Stimulated activated CD4-positive, alpha-beta T cell treated with anti-CD3 and anti-CD28 coated beads, Interleukin-4, amount 100 ng/mL, for 4 hours (primary cell): Measurements from ENCODE around the gene CTSF.
A peak's percentile ranks its signal among the peaks of the same experiment; 100 is the strongest.
"Not testable (repeated sequence)": the region's sequence is repeated elsewhere in the genome, so short reads cannot be mapped to it uniquely, and the experiment has no call there.

Source experiments
- DNase-seq, 2 experiments: peaks; one replicate each; pipeline ENCODE4 v3.0.0-alpha.2; 2020

CTSF gene

DNA sequence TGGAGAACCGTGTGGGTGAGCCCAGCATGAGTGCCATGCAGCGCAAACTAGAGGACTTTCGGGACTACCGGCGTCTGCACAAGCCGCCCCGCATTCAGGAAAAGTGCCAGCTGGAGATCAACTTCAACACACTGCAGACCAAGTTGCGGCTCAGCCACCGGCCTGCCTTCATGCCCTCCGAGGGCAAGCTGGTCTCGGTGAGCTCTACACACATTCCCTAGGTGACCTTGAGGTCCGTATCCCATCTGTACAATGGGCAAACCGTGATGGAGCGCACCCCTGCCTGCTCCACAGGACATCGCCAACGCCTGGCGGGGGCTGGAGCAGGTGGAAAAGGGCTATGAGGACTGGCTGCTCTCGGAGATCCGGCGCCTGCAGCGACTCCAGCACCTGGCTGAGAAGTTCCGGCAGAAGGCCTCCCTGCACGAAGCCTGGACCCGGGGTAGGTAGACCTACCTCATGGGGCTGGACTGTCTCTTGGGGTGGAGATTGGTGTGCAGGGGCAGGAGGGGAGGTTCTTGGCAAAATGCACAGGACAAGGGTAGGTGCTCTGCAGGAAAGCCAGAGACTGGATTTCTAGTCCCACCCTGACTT lies 10.6 kb downstream of the CTSF start:
- DNase-seq: no peak

DNA sequence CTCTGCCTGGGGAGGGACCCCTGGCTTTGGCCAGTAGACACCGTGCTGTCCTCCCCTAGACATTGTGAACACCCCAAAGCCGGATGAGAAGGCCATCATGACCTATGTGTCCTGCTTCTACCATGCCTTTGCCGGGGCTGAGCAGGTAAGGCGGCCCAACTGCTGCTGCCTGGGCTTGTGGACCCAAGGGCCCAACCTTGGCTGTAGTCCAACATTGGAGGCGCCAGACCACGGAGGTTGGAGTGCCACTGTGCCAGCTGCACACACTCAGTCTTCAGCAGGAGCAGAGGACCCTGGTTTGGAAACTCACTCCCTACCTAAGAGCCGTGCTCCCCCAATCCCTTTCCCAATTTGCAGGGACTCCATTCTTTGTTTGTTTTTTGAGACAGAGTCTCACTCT lies 12.3 kb downstream of the CTSF start:
- DNase-seq: no peak

DNA sequence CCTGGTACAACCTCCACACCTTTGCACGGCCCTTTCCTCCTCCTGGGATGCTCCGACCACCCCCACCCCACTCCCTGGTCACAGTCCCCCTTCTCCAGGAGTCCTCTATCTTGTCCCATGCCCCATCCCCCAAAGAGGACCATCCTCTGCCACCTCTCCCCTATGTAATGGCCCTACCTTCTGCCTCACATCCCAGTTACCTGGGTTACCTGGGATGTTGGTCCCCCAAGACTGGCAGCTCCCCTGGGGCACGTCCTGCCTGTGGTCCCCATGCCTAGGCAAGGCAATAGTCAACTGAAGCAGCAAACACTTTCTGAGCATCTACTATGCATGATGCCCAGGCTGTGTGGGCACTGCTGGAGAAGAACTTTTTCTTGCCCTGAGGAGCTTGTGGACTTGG lies 13.0 kb downstream of the CTSF start:
- DNase-seq: no peak

DNA sequence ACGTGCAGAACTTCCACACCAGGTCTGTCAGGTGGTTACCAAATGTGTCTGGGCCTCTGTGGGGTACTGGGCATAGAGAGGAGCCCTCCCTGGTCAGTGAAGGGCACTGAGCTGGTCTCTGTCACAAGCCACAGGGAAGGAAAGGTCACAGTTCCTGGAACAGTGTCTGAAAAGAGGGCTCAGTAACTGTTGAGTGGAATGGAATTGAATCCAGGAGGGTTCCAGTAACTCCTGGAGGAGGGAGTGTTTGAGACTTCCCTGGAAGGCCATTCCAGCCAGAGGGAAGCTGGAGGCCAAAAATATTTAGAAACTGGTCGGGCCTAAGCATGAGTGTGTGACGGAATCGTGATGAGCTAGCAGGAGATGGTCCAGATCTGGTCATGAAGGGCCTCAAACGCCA lies 13.8 kb downstream of the CTSF start:
- DNase-seq: no peak

DNA sequence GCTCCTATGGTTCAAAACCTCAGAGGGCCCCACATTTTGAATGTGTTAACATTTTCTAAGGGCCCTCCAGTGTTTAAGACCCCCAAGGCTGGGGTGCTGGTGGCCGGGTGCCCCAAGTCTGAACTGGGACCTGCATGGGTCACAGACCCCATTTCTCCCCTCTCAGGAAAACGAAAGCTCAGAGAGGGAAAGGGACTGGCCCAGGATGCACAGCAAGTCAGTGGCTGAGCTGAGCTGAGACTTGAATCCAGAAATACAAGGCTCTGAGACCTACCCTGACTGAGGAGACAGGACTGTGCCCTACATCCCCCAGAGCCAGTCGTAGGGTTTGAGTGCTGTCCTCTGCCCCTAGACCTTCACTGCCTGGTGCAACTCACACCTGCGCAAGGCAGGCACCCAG lies 17.5 kb downstream of the CTSF start:
- no peak for DNase-seq

DNA sequence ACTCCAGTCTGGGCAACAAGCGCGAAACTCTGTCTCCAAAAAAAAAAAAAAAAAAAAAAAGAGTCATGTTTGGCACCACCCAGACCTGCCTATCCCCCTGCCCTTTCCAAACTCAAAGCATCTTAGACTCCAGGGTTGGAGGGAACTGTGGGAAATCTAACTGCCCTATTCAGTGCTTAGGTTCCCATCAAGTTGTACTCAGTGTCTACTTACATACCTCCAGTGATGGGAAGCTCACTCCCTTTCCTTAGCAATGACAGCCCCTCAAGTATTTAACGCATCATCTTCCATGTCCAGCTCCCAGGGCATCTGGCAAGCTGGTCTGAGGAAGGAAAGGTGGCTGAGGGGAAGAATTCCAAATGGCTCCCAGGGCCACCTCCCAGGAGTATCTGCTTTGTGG lies 18.7 kb downstream of the CTSF start:
- no peak for DNase-seq

DNA sequence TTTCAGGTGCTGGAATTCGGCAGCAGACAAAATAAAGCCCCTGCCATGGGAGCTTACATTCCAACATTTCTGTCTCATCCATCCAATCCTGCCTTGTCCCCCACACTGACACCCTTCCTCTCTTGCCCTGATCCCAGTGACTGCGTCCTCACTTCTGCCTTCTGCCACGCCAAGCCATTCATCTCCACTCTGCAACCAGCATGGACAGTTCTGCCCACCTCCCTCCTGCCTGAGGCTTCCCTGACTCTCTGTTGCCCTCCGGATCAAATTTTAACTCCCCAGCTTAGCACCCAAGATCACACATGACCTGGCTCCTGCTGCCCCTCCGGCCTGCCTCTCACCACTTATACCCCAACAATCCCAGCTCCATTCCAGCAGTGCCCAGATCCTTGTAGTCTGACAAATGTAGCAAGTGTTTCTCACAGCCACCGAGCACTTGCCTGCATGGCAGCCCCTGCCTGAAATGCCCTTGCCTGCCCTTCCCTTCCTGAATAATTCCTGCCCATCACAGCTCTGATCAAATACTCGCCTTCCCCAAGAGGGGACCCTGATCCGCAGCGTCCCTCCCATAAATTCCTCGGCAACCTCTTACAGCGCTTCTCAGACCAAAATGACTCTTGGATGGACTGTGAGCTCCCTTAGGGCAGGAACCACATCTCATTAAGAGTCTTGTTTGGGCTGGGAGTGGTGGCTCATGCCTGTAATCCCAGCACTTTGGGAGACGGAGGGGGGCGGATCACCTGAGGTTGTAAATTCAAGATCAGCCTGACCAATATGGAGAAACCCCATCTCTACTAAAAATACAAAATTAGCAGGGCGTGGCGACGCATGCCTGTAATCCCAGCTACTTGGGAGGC lies 19.4 kb downstream of the CTSF start:
- no peak for DNase-seq

DNA sequence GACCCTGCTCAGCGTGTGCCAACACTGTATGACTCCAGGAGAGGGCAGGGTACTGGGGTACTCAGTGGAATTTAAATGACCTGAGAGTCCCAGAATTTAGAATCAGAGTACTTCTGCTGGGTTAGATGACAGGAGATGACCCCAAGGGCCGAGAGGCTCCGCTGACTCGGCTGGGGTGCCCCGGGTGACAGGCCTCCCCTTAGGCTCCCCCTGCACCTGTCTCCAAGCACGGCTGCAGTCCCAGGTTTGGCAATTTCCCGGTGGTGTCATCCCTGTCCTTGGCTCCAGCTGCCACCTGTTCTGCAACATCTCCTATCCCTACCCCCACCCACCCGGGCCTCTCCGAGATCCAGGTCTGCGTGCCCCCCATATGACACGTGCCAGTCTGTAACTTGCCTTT lies 20.4 kb downstream of the CTSF start:
- no peak for DNase-seq

DNA sequence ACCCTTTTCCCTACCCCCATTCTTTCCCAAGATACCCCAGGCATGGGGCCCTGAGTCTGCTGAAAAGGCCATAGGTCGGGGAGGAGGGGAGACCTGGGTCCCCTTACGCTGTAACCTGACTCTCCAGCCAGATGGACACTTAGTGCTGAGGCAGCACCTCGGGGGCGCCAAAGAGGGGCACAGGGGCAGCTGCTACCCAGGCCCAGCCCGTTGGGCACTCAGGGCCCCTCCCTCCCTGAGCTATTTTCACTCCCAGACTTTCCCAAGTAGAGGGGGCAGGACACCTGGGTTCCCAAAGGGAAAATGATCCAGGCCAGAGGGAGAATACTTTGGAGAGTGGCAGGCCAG lies 20.8 kb downstream of the CTSF start:
- DNase-seq: no peak

DNA sequence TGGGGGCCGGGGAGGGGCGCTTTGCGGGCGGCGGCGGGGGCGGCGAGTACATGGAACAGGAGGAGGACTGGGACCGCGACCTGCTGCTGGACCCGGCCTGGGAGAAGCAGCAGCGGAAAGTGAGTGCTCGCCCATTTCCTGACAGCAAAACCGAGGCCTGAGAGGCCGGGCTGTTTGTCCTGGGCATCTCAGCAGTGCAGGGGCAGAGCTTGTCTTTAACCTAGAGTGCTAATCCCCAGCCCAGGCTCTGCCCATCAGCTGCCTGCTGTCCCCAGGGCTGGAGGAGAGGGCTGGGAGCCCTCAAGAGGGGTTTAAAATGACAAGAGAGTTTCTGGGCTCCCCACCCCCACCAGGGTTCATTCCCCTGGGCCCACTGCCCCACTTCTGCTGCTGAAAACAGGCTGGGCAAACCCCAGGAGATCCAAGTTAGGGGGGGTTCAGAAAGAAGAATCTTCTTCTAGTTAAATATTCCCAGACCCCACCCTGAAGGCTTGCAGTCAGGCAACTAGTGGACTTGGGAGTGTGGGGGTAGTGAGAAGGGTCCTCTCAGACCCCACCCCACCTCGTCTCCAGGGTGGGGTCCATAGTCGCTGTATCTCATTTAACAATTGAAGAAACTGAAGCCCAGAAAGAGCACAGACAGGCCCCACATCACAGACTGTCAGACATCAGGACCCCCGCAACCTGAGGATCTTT lies 21.3 kb downstream of the CTSF start:
- DNase-seq: no peak

DNA sequence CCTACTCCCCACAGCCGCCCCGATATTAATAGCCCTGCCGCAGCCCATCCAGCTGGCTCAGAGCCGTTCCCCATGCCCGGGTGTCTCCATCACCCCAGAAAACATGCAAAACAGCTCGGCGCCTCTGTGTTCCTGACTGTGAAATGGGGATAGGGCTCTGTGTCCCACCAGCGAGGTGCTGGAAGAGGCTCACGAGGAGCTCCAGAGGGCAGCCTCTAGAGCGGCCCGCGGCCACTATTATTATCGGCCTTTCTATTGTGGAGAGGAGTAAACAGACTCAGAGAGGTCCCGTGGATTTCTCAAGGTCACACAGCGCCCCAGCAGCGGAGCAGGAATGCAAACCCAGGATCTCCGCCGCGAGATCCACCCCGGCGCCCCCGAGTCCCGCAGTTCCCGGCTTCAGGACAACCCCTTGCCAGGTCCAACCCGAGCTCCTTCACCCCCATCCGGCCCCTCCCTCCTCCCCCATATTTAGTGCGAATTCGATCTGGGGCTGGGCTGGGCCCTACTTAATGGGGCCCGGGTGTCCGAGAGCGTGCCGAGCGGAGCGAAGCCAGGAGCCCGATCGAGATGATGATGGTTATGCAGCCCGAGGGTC lies 21.9 kb downstream of the CTSF start, which contains the start of gene ACTN3:
Gene ACTN3 (plus strand): TSS at position 536 of the 598 bp plus-strand sequence. CDS start 35 bp downstream, at position 571.
- DNase-seq: no peak

DNA sequence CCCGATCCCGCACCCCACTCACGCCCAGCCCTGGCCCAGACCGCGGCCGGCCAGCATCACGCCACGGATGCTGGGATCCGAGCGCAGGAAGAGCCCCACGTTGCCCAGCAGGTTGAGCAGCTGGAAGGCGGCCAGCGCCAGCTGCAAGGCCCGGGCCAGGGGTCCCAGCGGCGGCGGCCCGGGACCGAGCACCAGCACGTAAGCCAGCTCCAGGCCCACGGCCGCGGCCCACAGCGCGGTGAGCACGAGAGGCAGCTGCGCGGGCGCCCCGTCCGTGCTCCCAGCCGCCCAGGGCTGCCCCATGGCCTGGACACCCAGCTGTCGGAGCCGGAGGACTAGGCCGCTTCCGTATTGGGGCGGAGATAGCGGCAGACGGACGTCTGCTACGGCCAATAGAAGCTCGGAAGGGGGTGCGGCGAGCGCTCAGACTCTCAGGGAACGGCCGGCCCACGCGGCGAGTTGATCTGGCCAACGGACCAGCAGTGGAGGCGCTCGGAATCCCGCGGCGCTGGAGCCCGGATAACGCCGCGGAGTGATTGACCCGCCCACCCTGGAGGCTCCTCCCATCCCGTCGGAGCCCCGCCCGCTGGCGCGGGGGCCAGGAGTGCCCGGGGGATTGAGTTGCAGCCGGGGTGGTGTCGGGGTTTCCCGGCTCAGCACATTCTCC lies 22.6 kb downstream of the CTSF start, which contains the start of gene ZDHHC24:
Gene ZDHHC24 (minus strand): TSS at position 348 of the 667 bp plus-strand sequence. CDS start 45 bp downstream, at position 303.
- peak; percentile 76 to 87 for DNase-seq

DNA sequence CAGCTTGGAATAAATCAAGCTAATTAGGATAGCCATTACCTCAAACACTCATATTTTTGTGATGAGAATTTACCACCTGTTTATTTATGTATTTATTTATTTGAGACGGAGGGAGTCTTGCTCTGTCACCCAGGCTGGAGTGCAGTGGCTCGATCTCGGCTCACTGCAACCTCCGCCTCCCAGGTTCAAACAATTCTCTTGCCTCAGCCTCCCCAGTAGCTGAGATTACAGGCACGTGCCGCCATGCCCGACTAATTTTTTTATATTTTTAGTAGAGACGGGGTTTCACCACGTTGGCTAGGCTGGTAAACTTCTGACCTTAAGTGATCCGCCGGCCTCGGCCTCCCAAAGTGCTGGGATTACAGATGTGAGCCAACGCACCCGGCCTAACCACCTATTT lies 23.5 kb downstream of the CTSF start:
- not testable (repeated sequence) for DNase-seq

DNA sequence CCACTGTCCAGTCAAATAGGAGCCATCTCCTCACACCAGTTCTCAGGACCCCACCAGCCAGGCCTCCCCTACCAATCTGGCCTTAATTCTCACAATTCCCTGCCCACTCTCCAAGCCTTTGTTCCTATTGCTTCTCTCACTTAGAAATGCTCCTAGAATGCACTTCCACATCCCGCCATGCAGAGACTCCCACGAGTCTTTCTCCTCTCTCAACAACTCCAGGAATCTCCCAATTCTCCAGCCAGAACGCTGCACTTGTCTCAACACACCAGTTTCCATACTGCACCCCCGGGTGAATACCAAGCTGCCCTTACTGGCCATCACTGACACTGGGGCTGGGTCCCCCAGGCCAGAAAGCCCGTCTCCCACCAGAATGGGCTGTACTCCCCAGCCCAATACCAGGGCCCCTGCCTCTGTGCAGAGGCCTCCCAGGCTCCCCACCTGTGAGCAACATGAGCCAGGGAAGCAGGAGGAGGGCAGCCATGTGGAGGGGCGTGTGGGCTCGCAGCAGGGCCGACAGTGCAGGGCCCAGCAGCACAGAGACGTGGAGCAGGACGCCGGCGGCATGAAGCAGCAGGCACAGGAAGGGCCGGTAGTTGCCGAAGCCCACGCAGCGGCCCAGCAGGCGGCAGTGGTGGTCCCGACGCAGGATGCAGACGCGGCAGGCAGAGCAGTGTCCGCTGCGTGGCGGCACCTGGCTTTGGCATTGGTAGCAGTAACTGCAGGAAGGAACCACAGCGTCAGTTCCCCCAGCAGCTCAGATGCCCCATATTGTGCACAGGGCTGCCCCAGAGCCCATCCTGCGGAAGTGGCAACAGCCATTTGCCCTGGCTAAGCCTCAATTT lies 24.9 kb downstream of the CTSF start:
- peak; percentile 33 to 38 for DNase-seq

DNA sequence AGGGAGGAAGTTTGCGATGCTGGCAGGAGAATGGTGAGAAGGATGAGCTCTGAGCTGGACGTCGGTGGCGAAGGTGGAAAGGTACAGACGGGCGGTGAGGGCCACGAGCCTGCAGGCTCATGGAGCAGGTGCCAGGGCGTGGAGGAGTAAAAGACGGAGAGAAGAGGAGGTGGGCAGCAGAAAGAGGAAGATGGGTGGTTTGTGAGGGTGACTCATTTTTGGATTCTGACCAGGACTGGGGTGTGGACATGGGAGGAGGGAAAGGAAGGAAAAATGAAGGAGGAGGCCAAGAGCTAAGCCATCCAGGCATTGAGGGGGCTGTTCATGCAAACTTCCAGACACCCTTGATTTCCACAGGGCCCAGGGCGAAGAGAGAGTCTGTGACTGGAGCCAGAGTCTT lies 26.0 kb downstream of the CTSF start:
- DNase-seq: no peak

DNA sequence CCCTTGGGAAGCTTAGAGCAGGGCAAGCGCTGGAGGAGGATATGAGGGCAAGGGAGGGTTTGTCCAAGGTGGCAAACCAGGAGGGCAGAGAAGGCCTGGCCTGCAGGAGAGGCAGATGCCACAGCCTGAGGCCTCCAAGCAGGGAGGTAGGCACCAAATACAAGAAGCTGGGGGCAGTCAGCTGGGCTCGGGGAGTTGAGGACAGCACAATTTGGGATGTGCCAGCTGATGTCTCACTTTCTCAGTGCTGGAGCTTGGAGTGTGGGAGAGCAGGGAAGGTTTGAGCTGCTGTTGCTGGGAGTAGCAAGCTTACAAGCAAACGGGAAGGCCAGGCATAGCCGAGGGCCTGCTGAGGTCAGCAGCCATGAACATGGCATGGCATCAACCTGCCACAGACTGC lies 26.5 kb downstream of the CTSF start:
- no peak for DNase-seq

DNA sequence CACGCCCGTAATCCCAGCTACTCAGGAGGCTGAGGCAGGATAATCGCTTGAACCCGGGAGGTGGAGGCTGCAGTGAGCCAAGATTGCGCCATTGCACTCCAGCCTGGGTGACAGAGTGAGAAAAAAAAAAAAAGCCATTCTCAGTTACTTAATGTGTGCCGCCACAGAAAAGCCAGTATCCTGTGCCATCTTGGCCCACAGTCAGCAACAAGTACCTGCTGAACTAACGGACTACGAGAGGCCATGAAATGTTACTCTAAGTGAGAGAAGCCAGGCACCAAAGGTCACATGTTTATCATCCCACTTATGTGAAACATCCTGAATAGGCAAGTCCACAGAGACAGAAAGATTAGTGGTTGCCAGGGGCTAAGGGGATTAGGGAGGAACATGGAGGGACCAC lies 27.8 kb downstream of the CTSF start:
- not testable (repeated sequence) for DNase-seq

DNA sequence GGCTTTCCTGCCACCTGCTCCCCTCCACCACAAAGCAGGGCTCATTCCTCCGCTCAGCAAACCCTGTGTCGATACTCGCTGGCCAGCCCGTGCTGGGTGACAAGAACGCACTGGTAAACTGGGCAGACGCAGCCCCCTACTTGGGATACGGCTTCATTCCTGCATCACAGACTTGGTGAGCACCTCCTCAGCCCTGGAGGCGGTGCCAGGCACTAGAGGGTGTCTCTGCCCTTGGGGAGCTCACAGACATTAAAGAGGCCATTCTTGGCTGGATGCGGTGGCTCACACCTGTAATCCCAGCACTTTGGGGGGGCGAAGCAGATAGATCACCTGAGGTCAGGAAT lies 28.6 kb downstream of the CTSF start:
- DNase-seq: no peak

DNA sequence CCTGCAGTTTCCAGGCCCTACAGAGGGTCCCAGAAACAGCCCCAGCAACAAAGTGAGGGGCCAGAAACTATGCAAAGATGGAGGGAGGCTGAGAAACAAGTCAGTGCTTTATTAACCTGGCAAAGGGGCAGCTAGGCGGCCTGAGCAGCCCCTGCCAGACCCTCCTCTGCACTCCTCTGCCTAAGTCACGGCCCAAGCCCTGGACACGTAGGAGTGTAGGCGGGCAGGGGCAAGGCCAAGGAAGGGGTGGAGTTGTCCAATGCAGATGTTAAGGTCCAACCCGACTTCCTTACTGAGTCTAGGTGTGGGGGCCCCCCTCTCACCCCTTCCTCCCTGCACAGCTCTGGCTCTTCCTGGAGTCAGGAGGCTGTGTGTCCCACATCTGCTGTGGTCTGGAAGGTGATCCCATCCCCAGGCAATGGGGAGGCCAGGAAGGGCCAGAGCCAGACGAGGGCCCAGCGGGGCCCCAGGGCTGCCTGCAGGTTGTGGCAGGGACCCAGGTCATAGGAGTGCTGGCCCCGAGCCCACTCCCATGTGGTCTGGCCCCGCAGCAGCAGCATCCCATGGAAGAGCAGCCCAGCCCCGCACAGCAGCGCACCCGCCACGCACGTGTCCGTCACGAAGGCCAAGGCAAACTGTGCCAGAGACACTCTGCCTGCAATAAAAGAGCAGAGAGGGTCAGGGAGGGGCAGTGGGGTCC lies 29.1 kb downstream of the CTSF start:
- DNase-seq: no peak

DNA sequence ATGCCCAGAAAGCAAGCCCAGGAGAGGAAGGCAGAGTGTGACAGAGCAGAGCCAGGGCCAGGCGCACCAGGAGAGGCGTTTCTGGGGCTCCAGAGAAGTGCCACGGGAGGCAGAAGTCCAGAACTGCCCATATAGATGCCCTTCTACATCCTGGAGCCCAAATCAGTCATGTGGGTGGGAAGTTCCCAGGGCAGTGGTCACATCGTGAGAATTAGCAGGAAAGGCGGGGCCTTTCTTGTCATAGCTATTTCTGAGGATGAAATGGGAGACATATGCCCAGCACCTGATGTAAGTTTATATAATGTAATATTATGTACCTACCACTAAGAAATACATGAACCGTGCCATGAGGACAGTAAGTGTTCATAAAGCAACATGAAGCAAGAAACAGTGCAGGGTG lies 35.6 kb downstream of the CTSF start:
- no peak for DNase-seq

DNA sequence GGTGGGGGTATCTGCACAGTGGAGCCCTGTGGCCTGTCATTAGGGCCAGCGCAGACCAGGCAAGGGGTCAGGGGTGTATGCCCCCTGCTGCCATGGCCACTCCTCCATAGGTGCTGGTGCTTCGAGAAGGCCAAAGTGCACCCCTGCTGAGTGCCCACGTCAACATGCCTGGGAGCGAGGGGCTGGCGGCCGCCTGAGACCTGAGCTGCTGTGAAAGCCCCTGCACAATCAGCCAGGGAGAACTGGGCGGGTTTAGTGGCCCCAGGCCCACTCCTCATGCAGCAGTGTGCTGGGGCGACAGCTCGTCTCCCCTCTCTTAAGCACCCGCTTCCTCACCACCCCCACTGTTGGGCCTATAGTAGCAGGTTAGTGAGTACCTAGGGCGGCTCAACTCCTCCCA lies 36.6 kb downstream of the CTSF start:
- no peak for DNase-seq
